Epidermal melanocyte (primary cell): ENCODE data around the gene DGKB.

Experiments
- DNase-seq: peaks from one replicate; pipeline ENCODE4 v3.0.0; 2011; ENCODE audit warnings: low spot score; ENCODE audit not compliant: insufficient read length

DGKB gene

DNA sequence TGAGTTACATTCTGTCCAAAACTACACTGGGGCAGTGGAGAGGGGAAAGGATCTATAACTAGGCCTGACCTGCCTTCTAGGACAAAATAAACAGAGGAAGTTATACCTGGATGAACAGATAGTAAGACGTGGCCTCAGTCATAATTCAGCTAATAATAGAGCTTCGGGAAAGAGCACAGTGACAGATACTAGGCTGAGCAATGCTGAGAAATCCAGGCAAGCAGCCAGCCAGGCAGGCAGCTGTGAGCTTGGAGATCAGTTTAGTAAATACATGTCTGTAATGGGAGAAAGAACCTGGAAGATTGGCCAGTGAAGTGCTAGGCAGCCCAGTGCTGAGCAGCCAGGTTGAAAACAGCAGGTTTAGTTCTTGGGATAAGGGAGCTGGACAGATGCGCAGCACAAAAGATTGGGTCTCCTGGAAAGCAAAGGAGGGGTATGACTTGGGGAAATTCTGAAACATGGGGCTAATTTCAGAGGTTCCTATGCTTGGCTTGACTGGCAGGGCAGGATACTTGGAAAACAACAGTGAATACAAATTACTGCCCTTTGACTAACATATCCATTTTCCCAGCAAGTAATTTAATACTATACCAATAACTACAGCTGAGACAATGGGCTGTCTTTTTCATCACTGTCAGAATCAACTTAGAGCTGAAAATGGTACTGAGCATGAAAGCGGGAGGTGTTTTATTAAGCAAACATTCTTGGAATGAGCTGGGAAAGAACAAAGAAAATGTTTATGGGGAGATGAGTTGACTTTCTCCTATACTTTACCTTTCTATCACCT, 140.8 kb downstream of the DGKB start:
- DNase-seq: no peak

DNA sequence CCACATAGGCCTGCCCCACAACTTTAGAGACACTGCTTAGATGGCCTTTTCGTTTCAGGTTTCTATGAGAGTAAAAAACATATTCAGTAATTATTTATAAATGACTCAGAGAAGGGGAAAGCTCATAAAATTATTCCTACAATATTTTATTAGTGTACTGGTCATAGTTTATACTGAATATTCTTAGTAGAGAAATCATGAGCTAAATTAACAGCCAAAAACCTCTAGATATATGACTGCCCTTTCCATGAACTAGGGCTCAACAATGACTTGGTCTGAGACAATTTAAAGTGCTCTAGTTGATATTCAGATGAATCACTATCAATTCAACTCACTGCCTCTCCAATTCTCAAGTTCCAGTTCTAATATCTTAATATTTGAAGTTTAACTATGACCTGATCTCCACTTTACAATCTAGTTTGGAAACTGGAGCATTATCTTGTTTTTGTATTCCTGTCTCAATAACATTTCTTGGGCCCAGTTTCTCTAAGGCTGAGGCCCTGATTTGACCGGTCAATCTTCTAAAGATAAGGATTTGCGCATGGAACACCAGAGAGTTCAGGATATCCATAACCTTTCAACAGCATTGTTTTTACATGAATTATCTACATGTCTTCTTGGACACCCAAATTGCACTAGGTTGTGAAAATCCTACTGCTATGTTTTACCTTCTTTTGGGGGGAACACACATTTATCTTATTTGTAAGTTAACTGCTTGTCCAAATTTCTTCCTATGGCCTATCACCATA, 141.6 kb downstream of the DGKB start:
- no peak for DNase-seq

DNA sequence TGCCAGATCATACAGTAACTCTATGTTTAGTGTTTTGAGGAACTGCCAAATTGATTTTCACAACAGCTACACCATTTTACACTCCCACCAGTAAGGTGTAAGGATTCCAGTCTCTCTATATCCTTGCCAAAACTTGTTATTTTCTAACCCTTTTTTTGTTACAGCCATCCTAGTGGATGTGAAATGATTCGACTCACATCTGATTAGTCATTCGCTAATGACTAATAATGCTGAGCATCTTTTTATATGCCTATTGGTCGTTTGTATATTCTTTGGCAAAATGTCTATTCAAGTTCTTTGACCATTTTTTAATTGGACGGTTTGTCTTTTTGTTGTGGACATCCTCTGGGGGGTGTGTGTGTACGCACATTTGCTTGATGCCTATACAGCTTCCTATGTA, 142.8 kb downstream of the DGKB start:
- no peak for DNase-seq

DNA sequence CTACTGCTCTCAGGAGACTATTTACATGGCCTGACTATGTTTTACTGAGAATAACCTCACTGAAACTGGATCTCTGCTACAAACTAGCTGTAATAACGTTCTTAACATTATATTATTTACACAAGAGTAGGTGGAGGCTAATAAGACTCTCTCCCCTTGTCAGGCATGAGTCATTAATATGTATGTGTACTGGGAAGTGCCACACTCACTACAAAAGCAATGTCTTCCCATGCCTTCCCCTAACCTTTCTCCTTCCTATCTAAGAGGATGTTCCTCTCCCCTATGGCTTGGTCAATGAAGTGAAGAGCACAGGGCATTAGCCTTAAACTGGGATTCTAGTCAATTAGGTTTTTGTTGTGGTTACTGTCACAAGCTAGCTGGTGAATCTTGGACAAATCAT, 147.9 kb downstream of the DGKB start:
- no peak for DNase-seq

DNA sequence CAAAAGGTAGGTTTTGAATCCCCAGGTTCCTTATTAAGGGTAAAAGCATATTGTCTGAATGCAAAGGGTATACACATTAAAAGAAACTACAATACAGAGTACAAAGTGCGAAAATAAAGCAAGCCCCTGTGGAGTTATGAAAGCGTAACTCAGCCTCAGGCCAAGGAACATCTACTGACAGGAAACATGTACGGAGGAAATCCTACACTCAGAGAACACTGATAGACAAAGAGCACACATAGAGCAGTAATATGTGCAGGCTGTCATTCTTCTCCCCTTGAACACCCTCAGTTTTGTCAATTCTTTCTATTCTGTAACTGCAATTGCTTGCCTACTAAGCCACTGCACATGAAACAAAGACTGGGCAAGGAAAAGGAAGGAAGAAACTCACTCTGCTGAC, 150.2 kb downstream of the DGKB start:
- no peak for DNase-seq

DNA sequence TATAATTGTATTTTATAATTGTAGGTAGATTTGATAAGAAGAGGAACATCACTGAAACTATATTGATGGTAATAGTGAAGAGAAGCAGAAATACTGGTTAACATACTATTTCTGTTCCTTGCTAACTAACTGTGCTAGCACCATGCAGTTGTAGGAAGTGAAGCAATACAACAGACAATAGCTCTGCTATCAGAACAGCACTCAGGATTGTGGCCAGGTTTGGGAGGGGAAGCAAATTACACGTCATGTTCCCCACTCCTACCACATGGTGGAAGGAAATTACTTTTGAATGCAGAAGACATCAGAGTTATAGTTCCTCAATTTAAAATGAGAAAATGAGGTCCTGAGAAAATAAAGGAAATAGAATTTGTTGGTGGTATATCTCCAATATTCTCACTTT, 151.1 kb downstream of the DGKB start:
- no peak for DNase-seq

DNA sequence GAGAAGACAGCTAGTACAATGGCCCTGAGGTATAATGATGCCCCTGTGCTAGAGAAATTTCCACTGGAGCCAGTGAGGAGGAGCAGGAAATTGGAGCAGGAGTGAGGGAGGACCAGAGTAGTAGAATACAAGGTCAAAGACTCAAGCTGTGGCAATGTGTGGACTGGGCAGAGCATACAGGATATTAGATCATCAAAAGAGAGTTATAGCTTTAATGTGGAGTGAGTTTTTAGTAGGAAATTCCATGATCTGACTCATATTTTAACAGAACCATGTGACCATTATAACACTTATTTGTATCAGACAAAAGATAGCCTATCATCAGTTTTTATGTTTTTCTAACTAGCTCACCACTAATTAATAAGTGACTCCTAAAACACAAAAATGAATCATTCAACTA, 154.1 kb downstream of the DGKB start:
- no peak for DNase-seq

DNA sequence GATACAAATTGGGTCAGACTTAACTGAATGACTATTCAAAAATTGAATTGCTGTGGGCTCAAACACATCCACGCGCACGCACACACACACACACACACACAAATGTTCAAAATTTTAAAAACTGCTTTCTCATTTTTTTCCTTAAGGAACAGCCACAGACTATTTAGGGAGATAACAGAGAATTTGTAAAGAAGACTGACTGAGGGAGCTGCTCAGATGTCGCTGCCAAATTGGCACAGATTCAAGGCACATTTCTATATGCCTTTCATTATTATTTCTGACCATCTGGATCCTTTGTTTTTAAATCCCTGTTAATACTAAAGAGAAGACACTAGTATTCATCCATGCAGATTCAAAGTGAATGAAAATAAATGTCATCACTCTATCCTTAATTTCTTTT, 154.8 kb downstream of the DGKB start:
- DNase-seq: no peak

DNA sequence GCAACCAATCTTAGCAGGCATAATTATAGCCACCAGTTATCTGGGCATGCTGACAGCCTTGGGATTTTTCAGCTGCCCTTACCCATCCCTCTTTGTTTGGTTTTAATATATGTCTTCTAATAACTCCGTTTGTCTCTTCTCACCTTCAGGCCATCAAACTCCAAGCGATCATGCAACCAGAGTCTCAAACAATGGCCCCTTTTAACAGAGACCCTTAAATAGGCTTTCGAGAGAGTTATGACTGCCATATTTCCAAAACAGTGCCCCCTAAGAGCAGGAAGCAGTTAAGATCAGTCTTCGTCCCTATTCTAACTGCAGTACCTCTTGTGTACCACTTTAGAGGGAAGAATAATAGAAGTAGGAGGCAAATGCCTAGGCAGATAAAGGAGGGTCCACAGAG, 157.5 kb downstream of the DGKB start:
- DNase-seq: no peak

DNA sequence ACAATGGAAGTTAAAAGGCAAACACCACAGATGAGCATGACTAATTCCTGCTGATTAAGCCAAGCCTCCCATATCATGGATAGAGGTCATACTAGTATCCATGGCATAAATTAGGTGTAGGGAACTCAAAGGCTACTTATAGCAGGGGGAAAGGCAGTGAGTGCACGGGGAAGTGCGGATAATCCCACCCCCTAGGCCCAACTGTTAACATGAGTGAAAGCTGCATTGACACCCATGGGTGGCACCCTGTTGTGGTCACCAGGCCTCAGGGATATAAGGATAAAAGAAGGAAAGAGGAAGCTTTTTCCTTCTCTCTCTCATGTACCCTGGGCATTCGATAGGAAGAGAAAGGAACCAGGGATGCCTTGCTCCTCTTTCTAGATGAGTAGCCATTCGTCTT, 161.9 kb downstream of the DGKB start:
- DNase-seq: no peak

DNA sequence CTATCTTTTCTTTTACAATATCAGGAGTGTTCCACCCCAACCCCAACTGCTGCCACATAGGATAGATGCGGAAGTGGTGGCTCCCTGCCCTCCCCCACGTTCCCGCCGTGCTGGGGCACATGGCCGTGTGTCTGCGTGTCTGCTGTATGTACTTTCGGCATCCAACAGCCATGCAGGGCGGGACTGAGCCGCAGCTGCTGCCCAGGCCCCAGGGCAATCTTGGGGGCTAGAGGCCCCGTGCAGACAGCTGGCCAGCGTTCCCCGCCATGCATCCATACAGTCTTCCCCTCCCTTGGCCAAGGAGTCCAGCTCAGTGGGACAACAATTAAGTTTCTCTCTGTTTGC, 162.7 kb downstream of the DGKB start:
- DNase-seq: no peak

DNA sequence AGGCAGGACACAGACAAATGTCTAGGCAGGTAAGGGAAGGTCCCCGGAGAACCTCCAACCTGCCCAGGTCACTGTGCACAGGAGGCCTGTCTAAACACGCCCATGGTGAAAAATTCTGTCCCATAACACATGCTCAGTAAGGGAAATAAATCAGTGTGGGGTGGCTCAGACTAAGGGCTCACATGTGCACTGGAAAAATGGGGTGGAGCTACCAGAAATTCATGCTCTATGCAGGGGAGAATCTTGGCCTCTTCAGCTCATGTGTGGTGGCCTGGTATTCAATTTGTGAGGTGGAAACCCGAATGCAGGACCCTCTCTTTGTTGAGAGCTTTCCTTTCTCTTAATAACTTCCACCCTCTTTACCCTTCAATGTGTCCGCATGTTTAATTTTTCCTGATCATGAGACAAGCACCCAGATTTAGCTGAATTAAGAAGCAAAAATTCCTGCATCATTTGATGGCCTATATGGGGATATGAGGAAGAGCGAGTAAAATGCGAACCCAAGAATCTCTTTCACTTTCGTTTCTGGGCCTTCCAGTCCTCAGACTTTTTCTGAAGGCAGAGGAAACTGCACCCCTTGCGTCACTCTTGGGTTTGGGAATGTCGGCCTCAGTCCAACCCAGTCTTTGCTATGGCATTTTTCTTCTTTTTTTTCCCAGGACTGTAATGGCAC, 163.2 kb downstream of the DGKB start:
- DNase-seq: no peak

DNA sequence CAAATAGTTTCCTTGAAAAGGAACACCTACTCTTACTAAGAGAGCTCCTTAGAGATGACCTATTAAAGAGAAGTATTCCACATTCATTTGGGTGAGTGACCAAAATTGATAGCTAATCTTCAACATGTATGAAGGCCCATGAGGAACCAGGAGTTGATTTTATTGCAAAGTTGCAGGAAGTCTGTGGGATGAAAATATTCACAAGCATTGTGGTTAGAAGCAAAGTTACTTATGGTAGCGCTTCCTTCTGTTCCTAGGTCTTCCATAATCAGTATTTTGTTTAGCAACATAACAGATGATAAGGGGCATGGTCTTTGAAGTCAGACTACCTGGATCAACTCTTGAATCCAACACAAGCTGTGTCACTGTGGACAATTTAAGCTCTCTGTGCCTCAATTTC, 164.5 kb downstream of the DGKB start:
- no peak for DNase-seq

DNA sequence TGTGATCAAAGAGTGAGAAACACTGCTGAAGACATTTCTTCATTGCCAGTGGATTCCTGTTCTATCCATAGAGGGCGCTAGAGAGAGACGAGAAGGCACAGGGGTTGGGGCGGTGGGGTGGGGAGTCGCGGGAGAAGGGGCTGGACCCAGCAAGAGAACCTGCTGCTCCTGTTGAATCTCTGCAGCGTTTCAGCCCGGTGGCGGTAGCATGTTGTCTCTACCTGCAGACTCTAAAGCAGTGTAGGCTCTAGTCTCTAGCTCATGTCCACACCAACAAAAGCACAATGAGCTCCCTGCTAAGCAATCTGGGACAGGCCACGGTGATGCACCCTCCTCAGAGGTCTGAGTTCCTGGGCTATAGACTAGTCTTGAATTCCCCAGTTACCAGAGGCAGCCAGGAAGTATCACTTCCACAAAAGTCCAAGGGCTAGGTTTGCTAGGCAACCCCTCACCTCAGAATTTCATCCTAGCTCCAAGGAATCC, 167.7 kb downstream of the DGKB start:
- DNase-seq: no peak

DNA sequence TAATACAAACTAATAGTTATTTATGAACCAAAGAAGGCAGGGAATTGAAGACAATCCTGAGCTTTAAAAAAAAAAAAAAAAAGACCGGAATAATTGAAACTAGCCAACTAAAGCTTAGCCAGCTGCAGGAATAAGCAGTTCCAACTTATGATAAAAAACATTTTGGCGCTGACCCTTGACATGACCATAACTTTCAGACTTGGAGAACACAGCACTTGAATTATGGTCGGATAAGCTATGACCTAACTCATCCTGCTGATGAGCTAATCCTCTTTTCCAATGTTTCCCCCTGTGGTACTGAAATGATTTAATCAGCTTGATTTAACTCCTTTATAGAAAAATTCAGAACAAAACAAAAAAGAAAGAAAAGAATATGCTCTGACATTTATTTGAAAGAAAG, 181.8 kb downstream of the DGKB start:
- DNase-seq: no peak

DNA sequence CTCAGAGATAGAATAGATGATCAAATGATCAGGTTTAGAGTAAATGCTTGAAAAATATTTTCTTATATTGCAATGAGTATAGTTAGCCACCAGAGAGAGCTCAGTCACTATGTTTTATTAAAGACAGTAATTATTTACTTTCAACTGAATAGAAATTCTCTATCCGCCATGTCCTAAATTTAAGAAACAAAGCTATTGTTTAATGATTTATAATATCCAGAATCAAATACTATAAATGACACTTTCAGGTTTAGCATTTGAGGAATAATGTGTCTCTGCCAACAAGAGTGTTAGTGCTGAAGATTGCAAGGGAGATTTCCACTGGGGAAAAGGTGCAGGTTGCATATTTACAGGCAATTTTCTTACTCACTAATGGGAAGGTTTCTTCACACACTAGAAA, 184.7 kb downstream of the DGKB start:
- no peak for DNase-seq

DNA sequence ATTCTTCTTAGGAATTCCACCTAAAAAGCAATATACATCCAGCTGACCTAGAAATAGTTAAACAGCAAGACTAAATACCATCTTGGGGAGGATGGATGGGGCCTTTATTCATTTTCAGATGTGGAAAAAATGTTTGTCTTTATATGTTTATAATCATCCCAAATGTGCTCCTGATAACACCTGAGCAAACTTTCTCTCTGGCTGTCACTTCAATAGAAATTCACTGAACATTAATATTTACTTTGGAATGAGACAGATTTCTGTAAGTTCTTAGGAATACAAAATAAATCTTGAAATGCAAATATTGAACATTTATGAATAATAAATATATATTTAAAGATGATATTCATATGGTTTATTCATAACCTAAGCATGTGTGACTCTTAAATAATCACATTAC, 185.4 kb downstream of the DGKB start:
- DNase-seq: no peak

DNA sequence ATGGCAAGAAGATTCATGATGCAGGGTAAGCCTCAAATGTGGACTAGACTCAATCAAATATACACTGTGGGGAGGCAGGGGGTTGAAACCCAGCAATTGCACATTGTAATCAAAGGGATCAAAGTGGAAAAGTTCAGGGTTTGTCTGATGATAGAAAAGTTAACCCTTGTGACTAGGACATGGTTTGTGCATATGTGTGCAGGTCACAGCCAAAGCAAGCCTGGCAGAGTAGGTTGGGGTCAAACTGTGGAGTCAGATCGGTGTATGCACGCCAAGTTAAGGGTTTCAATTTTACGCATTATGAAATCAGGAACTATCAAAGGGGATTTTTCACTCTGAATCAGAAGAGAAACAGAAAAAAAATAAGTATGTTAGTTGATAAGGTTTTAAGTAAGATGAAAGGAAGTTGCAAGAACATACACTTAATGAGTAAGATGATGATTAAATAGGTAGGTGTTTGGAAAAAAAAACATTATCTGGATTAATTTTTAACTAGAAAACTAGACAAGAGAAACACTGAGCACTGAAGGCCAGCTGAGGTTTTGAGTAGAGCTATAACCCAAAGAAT, 188.3 kb downstream of the DGKB start:
- DNase-seq: no peak

DNA sequence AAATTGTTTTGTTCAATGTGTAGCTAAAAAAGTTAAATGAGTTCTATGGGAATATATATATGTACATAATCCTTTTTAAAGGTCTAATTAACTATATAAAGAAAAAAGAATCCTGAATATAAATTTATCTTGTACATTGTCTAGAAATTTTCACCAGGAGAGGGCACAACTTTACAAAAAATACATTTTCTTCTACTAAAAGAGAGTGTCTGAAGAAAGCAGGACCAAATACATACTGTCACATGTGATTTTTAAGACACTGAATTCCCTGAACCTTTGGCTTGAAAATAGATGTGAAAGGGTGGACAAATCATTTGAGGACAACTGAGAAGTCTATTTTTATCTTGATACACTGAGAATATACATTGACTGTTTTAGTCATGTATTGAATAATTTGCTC, 204.3 kb downstream of the DGKB start:
- no peak for DNase-seq

DNA sequence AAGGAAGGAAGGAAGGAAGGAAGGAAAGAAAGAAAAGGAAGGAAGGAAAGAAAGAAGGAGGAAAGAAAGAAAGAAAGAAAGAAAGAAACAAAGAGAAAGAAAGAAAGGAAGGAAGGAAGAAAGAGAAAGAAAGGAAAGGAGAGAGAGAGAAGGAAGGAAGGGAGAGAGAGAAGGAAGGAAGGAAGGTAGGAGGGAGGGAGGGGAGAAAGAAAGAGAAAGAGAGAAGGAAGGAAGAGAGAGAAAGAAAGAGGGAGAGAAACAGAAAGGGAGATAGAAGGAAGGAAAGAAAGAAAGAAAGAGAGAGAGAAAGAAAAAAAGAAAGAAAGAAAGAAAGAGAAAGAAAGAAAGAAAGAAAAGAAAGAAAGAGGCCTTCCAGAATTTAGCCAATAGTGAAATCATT, 204.9 kb downstream of the DGKB start:
- DNase-seq: no peak

DNA sequence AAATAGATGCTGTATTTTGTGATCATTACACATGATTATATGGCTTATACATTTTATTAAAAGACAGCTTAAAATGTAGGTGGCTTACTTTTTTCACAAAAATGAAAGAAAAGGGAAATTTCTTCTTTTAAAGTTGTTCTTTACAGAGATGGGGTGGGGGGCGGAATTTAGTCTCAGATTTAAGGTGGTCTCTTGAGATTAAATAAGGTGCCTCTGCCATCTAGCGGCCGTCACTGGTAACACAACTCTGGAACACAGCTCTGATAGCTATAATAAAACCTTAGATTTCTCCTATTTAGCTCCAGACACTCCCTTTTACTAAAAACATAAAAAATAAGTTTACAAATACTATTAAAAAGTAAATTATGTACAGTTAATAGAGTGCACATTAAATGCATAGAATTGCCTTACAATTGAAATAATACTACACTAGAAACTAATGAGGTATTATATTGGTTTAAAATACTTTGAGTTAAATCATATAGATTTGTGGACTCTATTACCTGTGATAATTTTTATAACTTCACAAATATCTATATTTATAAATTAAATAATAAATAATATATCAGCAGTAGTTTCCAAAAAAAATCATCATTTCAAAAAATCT, 210.9 kb downstream of the DGKB start:
- DNase-seq: no peak

DNA sequence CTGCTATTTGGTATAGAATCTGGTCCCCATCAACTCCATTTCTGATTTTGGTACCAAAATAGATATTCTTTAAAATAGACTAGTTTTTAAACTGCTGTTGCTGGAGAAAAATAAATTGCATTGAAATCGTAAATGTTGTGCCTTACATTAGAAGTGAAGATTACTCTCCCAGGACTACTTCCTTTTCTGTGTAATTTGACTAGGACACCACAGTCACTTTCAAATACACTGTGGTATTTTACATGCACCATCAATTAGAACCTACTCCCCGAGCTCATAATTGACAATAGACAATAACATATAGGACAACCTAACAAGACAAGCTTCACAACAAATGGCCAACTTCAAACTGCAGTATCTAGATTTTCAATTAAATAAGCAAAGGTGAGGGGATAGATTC, 211.5 kb downstream of the DGKB start:
- no peak for DNase-seq
